Fibroblast of upper back skin (primary cell): ENCODE measurements around the gene RBP4.
"Not testable (repeated sequence)": the region's sequence is repeated elsewhere in the genome, so short reads cannot be mapped to it uniquely, and the experiment has no call there.

Experiments used
- DNase-seq: peaks from one replicate; pipeline ENCODE4 v3.0.0-alpha.2; 2013

RBP4 gene

DNA sequence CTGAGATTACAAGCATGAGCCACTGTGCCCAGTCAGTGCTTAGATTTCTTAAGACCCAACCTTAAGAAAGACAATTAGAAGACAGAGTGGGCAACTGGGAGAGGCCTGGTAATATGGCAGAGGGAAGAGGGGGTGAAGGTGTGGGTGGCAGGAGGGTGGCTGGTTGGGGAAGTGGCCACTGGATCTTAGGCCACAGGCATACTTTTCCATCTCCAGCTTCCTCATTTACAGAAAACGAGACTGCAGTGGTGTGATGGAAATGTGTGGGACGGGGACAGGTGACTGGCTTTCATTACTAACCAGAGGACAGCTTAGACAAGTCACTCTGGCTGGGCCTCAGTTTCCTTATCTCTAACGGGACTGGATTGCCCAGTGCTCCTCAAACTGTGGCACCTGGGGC is 35.6 kb downstream of the RBP4 start:
- DNase-seq: no peak

DNA sequence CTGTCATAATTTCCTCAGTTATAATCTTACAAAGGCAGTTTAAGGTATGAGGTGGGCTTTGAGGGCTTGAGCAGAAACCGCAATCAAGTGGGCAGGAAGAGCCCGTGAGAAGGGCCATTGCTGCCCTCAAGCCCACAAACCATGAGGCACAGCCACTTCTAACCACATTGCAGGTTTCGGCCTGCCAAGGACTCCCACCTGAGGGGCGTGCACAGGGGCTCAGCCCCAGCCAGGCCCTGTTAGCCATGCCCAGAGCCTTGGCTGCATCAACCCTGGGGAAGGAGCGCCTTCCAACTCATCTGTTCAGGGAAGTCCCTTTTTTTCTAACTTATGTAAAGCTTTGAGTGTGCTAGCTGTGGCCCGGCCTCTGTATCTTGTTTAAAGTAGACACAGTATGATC is 40.5 kb downstream of the RBP4 start:
- DNase-seq: no peak

DNA sequence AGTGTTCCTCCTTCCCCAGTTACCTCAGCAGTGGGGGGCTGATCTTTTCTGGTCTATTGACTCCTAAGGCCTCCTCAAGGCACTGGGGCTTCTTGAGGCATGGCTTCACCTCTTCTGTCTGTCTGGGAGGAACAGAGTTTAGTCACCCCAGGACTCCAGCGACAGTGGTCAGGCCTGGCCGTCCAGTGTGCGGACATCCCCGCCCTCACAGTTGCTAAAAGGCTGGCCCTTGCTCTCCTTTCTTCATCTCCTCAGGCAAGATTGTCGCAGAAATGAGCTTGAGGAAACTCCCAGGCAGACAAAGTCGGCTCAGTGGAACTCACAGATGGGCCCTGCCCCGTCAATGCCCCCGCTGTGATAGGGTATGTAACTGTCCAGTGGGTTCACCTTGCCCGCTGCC is 41.5 kb downstream of the RBP4 start:
- DNase-seq: no peak

- DNase-seq: peak; percentile 57
Measured at GRCh38 chr10:93554760-93555432, 46.1 kb downstream of the RBP4 start.

GRCh38 chr10:93554316-93554663 is 46.7 kb downstream of the RBP4 start:
- DNase-seq: no peak

GRCh38 chr10:93553482-93554315 is 47.3 kb downstream of the RBP4 start:
- DNase-seq: peak; percentile 48

GRCh38 chr10:93552780-93553179 is 48.3 kb downstream of the RBP4 start:
- no peak for DNase-seq

DNA sequence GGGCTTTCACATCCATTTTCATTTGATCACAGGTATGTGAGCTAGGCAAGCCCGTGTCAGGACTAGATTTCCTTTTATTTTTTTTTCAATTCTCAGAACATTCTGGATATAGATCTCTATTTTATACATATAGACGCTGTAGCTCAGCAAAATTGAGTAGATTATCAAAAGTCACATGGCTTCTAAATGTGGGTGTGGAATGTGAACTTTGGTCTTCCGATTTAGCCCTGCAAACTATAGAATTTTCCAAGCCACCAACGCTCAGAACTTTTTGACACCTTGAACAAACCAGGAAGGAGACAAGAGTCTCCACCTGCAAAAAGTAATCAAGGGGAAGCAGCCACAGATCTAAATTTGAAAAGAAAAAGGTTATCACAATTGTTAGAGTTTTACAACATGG is 50.4 kb downstream of the RBP4 start:
- no peak for DNase-seq

DNA sequence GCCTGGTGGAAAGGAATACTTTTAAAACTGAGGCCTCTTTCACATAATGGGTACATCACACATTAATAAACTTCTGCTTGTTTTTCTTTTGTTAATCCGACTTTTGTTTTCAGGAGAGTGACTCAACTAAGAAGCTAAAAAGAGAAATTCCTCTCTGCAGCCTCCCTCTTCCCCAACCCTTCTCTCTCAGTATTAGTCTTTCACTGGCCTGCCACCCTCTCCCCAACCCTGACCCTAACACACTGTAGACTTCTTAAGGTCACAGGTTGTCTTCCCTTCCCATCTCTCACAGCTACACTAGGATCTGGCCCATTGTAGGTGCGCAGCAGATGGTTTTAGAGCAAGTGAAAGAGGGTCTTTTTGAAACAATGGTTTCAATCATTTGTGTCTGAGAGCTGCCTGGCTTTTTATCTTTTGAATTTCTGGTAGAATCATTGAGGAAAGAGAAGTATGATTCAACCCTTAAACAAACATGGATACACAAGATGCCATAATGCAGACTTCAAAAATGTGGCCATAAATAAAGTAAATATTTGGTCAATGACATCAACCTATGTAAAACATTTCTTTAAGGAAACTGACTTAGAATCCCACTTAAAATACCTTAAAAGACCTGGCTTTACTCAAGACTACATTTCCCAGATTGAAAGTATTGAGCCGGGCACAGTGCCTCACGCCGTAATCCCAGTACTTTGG is 52.5 kb downstream of the RBP4 start:
- DNase-seq: peak; percentile 16

DNA sequence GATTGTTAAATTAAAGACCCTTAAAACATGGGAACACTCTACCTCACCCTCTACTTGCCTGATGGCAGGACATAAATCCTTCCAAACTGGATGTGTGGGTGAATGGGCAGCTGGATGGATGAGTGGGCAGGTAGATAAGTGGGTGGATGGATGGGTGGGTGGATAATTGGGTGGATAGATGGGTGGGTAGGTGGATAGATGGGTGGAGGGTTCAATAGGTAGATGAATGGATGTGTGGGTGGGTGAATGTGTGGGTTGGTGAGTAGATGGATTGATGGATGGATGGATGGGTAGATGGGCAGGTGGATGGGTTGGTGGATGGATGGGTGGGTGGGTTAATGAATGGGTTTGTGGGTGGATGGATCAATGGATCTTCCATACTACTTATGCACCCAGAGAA is 53.5 kb downstream of the RBP4 start:
- no peak for DNase-seq

GRCh38 chr10:93546995-93547394 is 54.0 kb downstream of the RBP4 start:
- DNase-seq: not testable (repeated sequence)

DNA sequence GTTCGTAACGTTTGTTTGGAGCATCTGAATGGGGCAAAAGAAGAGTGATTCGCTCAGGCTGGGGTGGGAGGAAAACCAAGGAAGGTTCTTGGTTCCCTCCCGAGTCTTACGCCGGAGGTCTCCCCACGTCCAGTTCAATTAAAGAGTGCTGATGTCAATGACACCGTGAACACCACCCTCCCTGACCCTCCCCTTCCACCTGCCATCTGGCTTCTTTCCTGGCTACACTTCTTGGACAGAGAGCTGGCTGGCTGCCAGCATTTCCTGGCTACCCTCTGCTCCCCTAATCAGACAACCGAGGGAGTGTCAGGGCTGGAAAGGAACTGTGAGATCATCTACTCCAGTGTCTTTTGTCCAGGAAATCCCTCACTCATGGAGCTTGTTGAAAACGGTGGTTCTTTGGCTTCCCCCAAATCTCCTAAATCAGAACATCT is 58.7 kb downstream of the RBP4 start:
- peak; percentile 7 for DNase-seq
